HepG2 (cell line): ENCODE results near the gene RHOBTB3. TPM values are rescaled to one million over a fixed set of nuclear protein-coding genes. Genes with fewer than 3 reads are reported as not detected.

Experiments
- CBX1 ChIP-seq: IDR thresholded peaks from one replicate; pipeline ENCODE4 v1.6.1; 2016; ENCODE audit warnings: antibody characterized with exemption, low read depth
- GRHL1 ChIP-seq: sonication (generic); formaldehyde crosslinking; conservative IDR thresholded peaks from 2 replicates; pipeline ENCODE4 v1.8.0; 2022; ENCODE audit warnings: missing genetic modification reagents
- KIAA2018 ChIP-seq: sonication (generic); formaldehyde crosslinking; IDR thresholded peaks from 2 replicates; pipeline ENCODE4 v1.5.0; 2020; ENCODE audit warnings: mild to moderate bottlenecking, missing genetic modification reagents, borderline replicate concordance
- MAZ ChIP-seq, 2 experiments: sonication (generic) in 1 of 2; formaldehyde crosslinking in 1 of 2; IDR thresholded peaks; 2 replicates each; pipeline versions ENCODE4 v1.5.0 to v1.6.1; 2012 to 2020; ENCODE audit warnings: low read depth in 2 of 2, mild to moderate bottlenecking in 2 of 2, borderline replicate concordance in 1 of 2, improper control_type of control experiment in 1 of 2, low read length in 1 of 2, missing genetic modification reagents in 1 of 2, moderate library complexity in 1 of 2
- MLLT10 ChIP-seq: sonication (generic); formaldehyde crosslinking; IDR thresholded peaks from 2 replicates; pipeline ENCODE4 v1.4.0; 2020; ENCODE audit warnings: missing genetic modification reagents
- PAXIP1 ChIP-seq: sonication (generic); formaldehyde crosslinking; conservative IDR thresholded peaks from 2 replicates; pipeline ENCODE4 v1.4.0; 2020; ENCODE audit warnings: mild to moderate bottlenecking, missing genetic modification reagents, moderate library complexity
- RBM39 ChIP-seq: fragments of 200-400 bp; formaldehyde crosslinking; IDR thresholded peaks from one replicate; pipeline ENCODE4 v1.6.1; 2018; ENCODE audit warnings: antibody characterized with exemption, mild to moderate bottlenecking, low read depth, low read length; ENCODE audit not compliant: poor library complexity, severe bottlenecking
- RCOR2 ChIP-seq: IDR thresholded peaks from 2 replicates; pipeline ENCODE4 v1.6.1; 2016; ENCODE audit warnings: missing biosample characterization, missing genetic modification reagents
- SMAD9 ChIP-seq: sonication (generic); formaldehyde crosslinking; IDR thresholded peaks from 2 replicates; pipeline ENCODE4 v1.5.1; 2020; ENCODE audit warnings: mild to moderate bottlenecking, missing genetic modification reagents
- ZBTB43 ChIP-seq: sonication (generic); formaldehyde crosslinking; conservative IDR thresholded peaks from 2 replicates; pipeline ENCODE4 v1.4.0; 2020; ENCODE audit warnings: missing genetic modification reagents
- ZNF441 ChIP-seq: sonication (generic); formaldehyde crosslinking; IDR thresholded peaks from 2 replicates; pipeline ENCODE4 v1.7.0; 2021; ENCODE audit warnings: missing genetic modification reagents, borderline replicate concordance
- ZSCAN25 ChIP-seq: sonication (generic); formaldehyde crosslinking; IDR thresholded peaks from 2 replicates; pipeline ENCODE4 v1.8.0; 2022; ENCODE audit warnings: mild to moderate bottlenecking, missing genetic modification reagents
- polyA plus RNA-seq, 8 experiments: library from polyadenylated mRNA; depleted of rRNA in 3 of 8; stranded (reverse) in 7 of 8; unstranded in 1 of 8; fragments of >200 nt; fragmentation: Illumina TruSeq in 4 of 8; extraction: Trizol in 4 of 8; gene quantifications; 2 replicates each; pipeline versions ENCODE4 v1.2.1 to v1.2.3, GENCODE V29; 2011 to 2016; ENCODE audit warnings: low read depth in 4 of 8, missing spikeins in 1 of 8, mixed read lengths in 1 of 8; ENCODE audit not compliant: insufficient read depth in 1 of 8
- total RNA-seq, 5 experiments: library from RNA; depleted of rRNA; stranded (reverse); fragments of >200 nt; fragmentation: Illumina TruSeq; extraction: Trizol; gene quantifications; 2 replicates each; pipeline ENCODE4 v1.2.3, GENCODE V29; 2016; ENCODE audit warnings: low read depth in 1 of 5

The RHOBTB3 gene
- total and polyA plus RNA-seq, 2 of the 13 experiments (the other 11 are each of a cell fraction or from before 2014, with no cell fraction given): 31.6 to 35.4 TPM

- TF ChIP-seq KIAA2018 (CRISPR knock-in tag) (no peak), MLLT10 (CRISPR knock-in tag) (no peak), GRHL1 (CRISPR knock-in tag) (no peak), RCOR2 (CRISPR knock-in tag) (no peak), ZSCAN25 (CRISPR knock-in tag) (no peak), CBX1 (no peak), MAZ (IDR thresholded peaks at IDR 0.05; ENCODE audit: borderline replicate concordance, low read depth, low read length) (no peak), MAZ (CRISPR knock-in tag; IDR thresholded peaks at IDR 0.05; ENCODE audit: low read depth) (no peak), ZNF441 (peak; percentile 88; the same call in 1 of the 2 replicates), ZBTB43 (CRISPR knock-in tag) (no peak), SMAD9 (CRISPR knock-in tag) (no peak), PAXIP1 (CRISPR knock-in tag) (peak; percentile 90), RBM39 (no peak)
Observed at GRCh38 chr5:95803271-95804148, 72.4 kb downstream of the RHOBTB3 start (continued).
